Activated gamma-delta T cell treated with Interleukin-2 at 50 U/mL for 16 hours (primary cell): ENCODE measurements around the gene PTPRN.
"Not testable (repeated sequence)": the region's sequence is repeated elsewhere in the genome, so short reads cannot be mapped to it uniquely, and the experiment has no call there.

Source experiments
- DNase-seq: peaks from one replicate; pipeline ENCODE4 v3.0.0-alpha.2; 2020

PTPRN gene

GRCh38 chr2:219309278-219309677 lies at the start of gene PTPRN:
Gene PTPRN, minus strand, starts transcription at chr2:219309401. Its CDS starts 69 bp downstream, at chr2:219309332.
- DNase-seq: no peak

GRCh38 chr2:219358170-219359075 lies 49.2 kb upstream of the PTPRN start:
- DNase-seq: no peak

- no peak for DNase-seq
Observed at GRCh38 chr2:219356834-219357233, 47.6 kb upstream of the PTPRN start.

DNA sequence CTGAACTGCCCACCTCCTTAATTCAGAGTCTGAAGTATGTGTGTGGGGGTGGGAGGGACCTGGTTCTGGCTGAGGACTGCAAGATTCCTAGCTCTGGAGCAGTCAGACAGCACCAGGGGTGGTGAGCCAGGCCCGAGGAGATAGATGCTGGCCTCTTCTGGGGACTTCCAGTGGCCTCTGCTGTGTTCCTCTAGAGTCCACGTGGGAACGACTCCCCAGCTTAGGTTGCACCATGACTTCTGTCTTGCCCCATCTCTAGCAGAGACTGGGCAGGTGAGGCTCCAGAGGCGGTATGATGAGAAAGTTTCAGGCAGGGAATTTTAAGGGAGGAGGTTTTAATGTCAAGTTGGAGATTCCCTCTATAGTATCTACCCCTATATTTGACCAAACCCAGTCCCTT lies 45.4 kb upstream of the PTPRN start:
- no peak for DNase-seq

GRCh38 chr2:219353129-219353528 lies 43.9 kb upstream of the PTPRN start:
- DNase-seq: no peak

GRCh38 chr2:219352448-219353023 lies 43.3 kb upstream of the PTPRN start:
- DNase-seq: peak; percentile 63

DNA sequence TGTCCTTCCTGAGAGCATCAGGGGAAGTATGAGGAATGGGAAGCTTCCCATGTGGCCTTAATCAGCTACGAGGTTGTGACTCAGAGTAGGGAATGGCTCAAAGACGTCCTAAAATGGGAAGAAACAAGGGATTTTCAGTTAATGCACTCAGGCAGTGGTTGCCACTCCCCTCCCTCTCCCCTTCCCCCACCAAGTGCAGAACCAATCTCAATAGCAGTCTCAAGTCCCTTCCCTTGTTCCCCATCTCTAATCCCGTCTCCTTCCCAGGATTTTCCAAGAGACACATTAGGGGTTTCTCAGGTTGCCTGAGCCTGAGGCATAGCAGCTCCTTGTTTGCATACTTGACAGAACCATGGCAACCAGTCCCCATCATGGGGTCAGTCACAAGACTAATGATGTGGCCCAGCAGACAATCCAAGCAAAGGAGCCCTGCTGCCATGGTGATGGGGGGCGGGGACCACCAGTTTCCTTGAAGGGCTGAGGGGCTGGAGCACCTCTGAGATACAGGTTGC lies 41.6 kb upstream of the PTPRN start:
- no peak for DNase-seq

DNA sequence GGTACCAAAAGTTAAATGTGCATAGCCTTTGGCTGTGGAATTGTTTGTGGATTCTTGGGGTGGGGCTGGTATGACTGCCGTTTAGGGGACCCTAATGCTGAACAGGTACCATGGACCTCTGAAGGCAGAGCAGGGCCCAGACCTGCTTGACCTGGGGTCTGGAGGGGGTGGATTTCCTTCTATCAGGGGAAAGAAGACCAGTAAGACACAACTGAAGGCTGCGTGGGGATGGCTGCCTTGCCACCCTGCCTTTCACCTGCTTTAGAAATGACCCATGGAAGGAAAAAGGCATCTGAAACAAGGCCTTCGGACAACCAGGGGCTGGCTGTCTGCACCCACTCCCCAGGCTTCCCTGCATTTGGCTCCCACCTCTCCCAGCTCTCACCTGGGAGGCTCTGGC lies 41.0 kb upstream of the PTPRN start:
- no peak for DNase-seq

DNA sequence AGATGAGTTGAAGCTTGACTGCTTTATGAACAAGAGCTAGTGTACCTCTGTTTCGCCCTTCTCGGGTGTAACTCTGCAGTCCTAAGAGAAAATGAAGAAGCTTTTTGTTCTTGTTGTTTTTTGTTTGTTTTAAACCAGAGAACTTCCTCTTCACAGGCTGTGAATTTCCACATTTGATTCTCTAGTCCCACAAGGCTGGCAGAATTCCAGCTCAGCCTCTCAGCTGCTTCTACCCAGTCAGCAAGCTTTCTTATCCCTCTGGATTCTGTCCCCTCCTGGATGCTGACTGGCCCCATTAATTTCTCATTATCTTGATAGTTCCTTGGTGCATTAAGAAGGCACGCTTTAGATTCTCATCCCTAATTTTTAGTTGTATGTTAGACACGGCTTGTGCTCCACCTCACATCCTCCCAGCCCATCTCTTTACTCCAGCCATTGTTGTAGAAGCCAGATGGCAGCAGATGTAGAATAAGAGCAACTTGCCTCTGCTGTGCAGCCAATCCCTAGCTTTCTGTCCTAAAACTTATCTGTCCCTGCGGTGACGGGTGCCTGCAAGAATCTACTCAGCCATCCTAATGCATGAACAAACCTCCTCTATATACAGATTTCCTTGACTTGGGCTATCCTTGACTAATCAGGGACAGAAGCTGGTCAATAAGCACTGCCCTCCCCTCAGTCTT lies 35.7 kb upstream of the PTPRN start:
- no peak for DNase-seq

DNA sequence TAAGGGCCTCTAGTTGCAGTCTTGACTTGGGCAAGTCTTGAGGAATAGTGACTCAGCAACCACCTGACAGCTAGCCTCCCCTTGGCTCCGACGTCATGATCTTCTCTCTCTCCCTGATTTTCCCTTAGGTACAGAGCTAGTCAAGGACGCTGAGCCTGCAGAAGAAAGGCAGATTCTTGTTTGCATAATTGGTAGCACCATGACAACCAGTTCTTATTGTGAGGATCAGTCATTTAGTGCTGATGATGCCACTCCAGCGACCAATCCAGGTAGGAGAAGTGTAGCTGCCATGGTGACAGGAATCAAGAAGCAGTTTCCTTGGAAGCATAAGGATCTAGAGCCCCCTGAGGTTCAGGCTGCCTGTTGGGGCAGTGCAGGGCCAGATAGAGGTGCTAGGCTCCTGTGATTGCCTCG lies 26.2 kb upstream of the PTPRN start:
- no peak for DNase-seq

DNA sequence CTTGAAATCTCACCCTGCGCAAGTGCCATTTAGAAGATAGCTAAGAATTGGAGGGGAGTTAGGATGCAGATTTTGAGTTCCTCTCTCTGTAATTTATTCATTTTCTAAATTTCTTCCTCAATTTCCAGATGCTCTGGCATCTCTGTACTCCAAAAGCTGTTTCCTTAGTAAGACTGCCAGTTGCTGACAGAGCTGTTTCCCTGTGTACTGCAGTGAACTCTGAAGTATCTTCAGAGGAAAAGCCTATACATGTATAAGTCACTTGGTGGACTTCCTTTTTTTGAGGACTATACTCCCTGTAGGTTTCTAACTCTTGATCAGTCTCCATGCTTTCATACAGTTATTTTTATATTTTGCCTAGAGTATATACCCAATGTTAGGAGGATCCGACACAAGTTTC lies 24.9 kb upstream of the PTPRN start:
- DNase-seq: no peak

- no peak for DNase-seq
Observed at GRCh38 chr2:219332542-219332941, 23.3 kb upstream of the PTPRN start, which contains the start of gene RESP18. Gene RESP18, minus strand, starts transcription at chr2:219332744.

GRCh38 chr2:219331560-219332213 lies 22.5 kb upstream of the PTPRN start:
- DNase-seq: no peak

DNA sequence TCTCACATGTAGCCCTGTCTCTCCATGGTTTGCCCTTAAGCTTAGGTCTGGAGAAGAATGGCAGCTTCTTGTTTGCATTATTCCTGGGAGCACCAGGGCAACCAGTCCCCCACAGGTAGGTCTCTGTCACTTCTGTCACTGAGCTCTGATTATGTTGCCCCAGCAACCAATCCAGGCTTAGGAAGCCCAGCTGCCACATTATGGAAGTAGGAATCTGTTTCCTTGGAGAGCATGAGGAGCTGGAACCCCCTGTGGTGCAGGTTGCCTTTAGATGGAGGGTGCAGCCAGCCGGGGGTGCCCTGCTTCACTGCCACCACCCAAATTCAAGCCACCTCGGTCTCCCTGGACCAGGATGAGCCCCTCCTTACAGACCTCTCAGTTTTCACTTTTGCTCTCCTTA lies 18.5 kb upstream of the PTPRN start:
- DNase-seq: no peak

DNA sequence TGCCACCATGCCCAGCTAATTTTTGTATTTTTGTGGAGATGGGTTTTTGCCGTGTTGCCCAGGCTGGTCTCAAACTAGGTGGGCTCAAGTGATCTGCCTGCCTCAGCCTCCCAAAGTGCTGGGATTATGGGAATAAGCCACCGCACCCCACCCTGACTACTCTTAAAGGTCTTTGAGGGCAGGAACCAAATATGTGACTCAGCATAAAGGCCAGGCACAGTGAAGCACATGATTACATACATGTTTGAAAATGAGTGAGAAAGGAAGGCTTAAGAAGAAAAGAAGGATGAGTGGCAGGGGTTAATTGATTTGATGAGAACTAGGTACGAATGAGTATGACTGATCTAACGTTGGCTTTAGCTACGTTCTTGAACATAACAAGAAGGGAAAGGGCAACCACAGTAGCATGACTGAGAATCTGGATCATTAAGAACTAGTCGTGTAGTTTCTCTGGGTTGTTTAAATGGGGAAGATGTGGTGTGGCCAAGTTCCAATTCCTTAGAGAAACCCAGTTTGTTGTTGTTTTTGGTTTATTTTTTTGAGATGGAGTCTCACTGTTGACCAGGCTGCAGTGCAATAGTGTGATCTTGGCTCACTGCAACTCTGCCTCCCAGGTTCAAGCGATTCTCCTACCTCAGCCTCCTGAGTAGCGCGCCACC lies 16.6 kb upstream of the PTPRN start:
- DNase-seq: no peak

DNA sequence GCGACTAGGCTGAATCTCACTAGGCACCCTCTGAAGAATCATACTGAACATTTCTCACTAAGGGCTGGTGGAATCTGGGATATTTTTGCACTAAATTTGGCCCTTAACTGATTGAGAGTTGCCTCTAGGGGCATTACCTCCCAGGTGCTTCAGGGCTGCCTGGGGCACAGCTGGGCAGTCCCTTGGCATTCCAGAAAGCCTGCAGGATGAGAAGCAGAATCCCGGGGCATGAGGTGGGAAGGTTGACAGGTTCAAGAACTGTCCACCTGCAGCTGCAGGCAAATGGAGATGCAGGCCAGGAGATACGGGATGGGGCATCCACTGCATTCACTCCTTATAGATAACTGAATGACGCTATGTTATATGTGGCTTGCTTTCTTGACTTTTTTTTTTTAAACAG lies 15.9 kb upstream of the PTPRN start:
- no peak for DNase-seq

DNA sequence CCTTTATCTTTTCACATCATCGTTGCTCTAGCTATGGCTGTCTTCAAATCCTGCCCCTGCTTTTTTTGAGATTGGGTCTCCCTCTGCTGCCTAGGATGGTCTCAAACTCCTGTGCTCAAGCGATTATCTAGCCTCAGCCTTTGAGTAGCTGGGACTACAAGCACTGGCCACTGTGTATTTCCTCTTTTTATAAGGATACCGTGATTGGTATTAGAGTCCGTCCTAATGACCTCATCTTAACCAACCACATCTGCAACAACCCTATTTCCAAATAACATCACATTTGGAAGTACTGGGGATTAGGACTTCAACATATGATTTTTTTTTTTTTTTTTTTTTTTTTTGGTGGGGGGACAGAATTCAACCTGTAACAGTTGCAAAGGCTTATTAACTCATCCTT lies 14.2 kb upstream of the PTPRN start:
- no peak for DNase-seq

- DNase-seq: no peak
Observed at GRCh38 chr2:219314804-219315468, 5.7 kb upstream of the PTPRN start.

GRCh38 chr2:219312683-219313263 lies 3.6 kb upstream of the PTPRN start:
- DNase-seq: not testable (repeated sequence)

- DNase-seq: peak; percentile 64
Observed at GRCh38 chr2:219308142-219309101, 779 bp downstream of the PTPRN start.
